Sigmoid colon (tissue), 7 donors: Measurements from ENCODE around the gene ASAP2. TPM values are rescaled to one million over a fixed set of nuclear protein-coding genes. Genes with fewer than 3 reads are reported as not detected.

Source experiments
- DNase-seq: peaks from one replicate; pipeline ENCODE4 v3.0.0-alpha.2; 2019
- H3K27ac ChIP-seq, 4 donors: fragments of 200-600 bp; sonication (generic); one replicate each; pipeline ENCODE4 v1.5.1; 2016 to 2019; ENCODE audit warnings: mild to moderate bottlenecking in 1 of 4
- H3K27me3 ChIP-seq, 3 donors: fragments of 200-600 bp; sonication (generic); one replicate each; pipeline ENCODE4 v1.5.1; 2019; ENCODE audit warnings: mild to moderate bottlenecking in 1 of 3
- H3K36me3 ChIP-seq, 4 donors: fragments of 200-600 bp; sonication (generic); one replicate each; pipeline ENCODE4 v1.5.1; 2016 to 2019
- H3K4me1 ChIP-seq, 4 donors: fragments of 200-600 bp; sonication (generic); one replicate each; pipeline ENCODE4 v1.5.1; 2017 to 2019
- H3K4me3 ChIP-seq, 4 donors: fragments of 200-600 bp; sonication (generic); one replicate each; pipeline ENCODE4 v1.5.1; 2017 to 2019; ENCODE audit warnings: mild to moderate bottlenecking in 2 of 4, moderate library complexity in 1 of 4
- H3K9me3 ChIP-seq, 4 donors: fragments of 200-600 bp in 3 of 4; sonication (generic) in 3 of 4; one replicate each; pipeline versions ENCODE4 v1.5.1 to v1.6.1; 2013 to 2019
- CTCF ChIP-seq, 4 experiments: fragments of 450-650 bp in 3 of 4; fragments of 200-600 bp in 1 of 4; IDR thresholded peaks; one replicate each; pipeline ENCODE4 v1.5.1; 2016 to 2019; ENCODE audit warnings: antibody characterized with exemption in 4 of 4, mild to moderate bottlenecking in 3 of 4, moderate library complexity in 2 of 4
- EP300 ChIP-seq, 4 donors: sonication (generic); formaldehyde crosslinking; IDR thresholded peaks; one replicate each; pipeline ENCODE4 v1.6.1; 2017; ENCODE audit warnings: antibody characterized with exemption in 4 of 4
- POLR2A ChIP-seq, 2 donors: fragments of 450-650 bp; IDR thresholded peaks; one replicate each; pipeline ENCODE4 v1.6.1; 2016; ENCODE audit warnings: antibody characterized with exemption in 2 of 2, mild to moderate bottlenecking in 2 of 2, moderate library complexity in 2 of 2
- POLR2AphosphoS5 ChIP-seq, 4 donors: sonication (generic); formaldehyde crosslinking; IDR thresholded peaks; one replicate each; pipeline ENCODE4 v1.6.1; 2017; ENCODE audit warnings: antibody characterized with exemption in 4 of 4
- WGBS, 2 donors: extraction: QIAGEN DNeasy Blood & Tissue Kit; methylation state at CpG; one replicate each; pipeline ENCODE4 v1.1.7; 2013; 5-methylcytosine and 5-hydroxymethylcytosine counted together
- intact Hi-C: fragments of 100-400 bp; cut with DNase I; formaldehyde crosslinking; loops from one replicate; pipeline ENCODE4 v1.15.1; 2023
- polyA plus RNA-seq, 3 donors: library from polyadenylated mRNA; stranded (reverse); fragments of 200-250 nt; gene quantifications; one replicate each; pipeline ENCODE4 v1.2.3, GENCODE V29; 2013
- total RNA-seq, 4 donors: library from RNA; depleted of rRNA; stranded (reverse); fragments of >200 nt; gene quantifications; one replicate each; pipeline ENCODE4 v1.1.0, GENCODE V29; 2016
- donor health status: healthy with polysubstance abuse.
- donor health status: Bipolar disorder and iron deficiency.
- donor health status: healthy.

ASAP2 gene
- total and polyA plus RNA-seq, 7 donors, result 15.1 to 56.5 (median 25.8) TPM

- Histone ChIP-seq H3K27me3 (no peaks in the 10 kb centered on the region), H3K27ac (peak overlapping the region; percentile 16 to 68 (median 38)), H3K36me3 (peaks cover 3 to 37% (median 13%) of the 10 kb centered on the region in 4 donors), H3K4me1 (peaks cover 0 to 5% (median 0%) of the 10 kb centered on the region in 4 donors), H3K9me3 (no peaks in the 10 kb centered on the region), H3K4me3 (no peak overlapping the region)
- no peak for DNase-seq
- intact Hi-C loops, result no loop called here
- 92 to 97% methylated on average over 9 of the region's 9 CpGs for WGBS, 2 donors
- no peak for TF ChIP-seq EP300 (IDR thresholded peaks at IDR 0.05)
- no peak for TF ChIP-seq CTCF (IDR thresholded peaks at IDR 0.05)
- TF ChIP-seq POLR2AphosphoS5 (IDR thresholded peaks at IDR 0.05), result no peak
- TF ChIP-seq POLR2A (IDR thresholded peaks at IDR 0.05), result no peak
Measured at GRCh38 chr2:9346885-9347284, 140.3 kb downstream of the ASAP2 start.

DNA sequence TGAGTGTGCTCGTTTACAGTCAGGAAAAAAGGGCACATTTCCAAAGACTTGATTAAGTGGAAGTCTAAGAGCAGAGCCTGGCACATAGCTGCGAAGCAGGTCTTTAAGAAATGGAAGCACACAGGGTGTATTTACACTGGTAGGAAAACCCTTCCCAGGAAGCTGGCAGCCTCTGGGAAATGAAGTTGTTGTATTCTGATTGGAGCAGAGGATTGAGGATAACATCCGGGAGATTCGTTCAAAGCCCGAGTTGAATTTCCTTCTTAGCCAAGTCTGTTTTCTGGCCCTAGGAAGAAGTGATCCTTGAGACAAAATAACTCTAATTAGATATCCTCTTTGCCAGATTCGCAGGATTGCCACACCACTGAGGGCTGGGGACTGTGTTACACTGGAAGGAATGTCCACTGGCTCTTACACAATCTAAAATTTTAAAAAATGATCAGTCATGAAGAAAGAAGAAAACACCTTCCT is 140.8 kb downstream of the ASAP2 start:
- no peak for TF ChIP-seq CTCF (IDR thresholded peaks at IDR 0.05)
- TF ChIP-seq POLR2AphosphoS5 (IDR thresholded peaks at IDR 0.05), result peak in 3 of 4 donors; percentile 26 to 43 (median 37)
- peak overlapping the region; percentile 16 to 68 (median 39) for H3K27ac ChIP-seq
- peak; percentile 91 for DNase-seq
- no peaks in the 10 kb centered on the region for H3K9me3 ChIP-seq
- H3K36me3 ChIP-seq, result peaks cover 8 to 37% (median 16%) of the 10 kb centered on the region in 4 donors
- WGBS, 2 donors, result 80 to 84% methylated on average over 6 of the region's 6 CpGs
- no peaks in the 10 kb centered on the region for H3K27me3 ChIP-seq
- intact Hi-C loops, result no loop called here
- H3K4me1 ChIP-seq, result peaks cover 0 to 5% (median 0%) of the 10 kb centered on the region in 4 donors
- H3K4me3 ChIP-seq, result no peak overlapping the region

DNA sequence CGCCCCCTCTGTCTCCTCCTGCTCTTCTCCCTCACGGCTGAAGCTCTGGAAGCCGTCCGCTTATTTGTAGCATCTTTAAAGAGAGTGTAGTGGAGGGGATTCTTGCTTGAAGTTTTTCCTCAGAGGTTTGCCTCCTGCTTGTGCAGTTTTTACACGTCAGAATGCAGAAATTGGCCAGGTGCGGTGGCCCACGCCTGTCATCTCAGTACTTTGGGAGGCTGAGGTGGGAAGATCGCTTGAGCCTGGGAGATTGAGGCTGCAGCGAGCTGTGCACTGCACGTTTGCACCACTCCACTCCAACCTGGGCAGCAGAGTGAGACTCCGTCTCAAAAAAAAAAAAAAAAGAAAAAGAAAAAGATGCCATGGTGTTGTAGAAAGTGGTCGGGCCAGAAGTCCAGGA is 147.7 kb downstream of the ASAP2 start:
- DNase-seq, result no peak
- H3K36me3 ChIP-seq, result peaks cover 8 to 94% (median 35%) of the 10 kb centered on the region in 4 donors
- H3K27ac ChIP-seq, result no peak overlapping the region
- H3K9me3 ChIP-seq, result no peaks in the 10 kb centered on the region
- intact Hi-C loops, result no loop called here
- H3K27me3 ChIP-seq, result no peaks in the 10 kb centered on the region
- H3K4me3 ChIP-seq, result no peak overlapping the region
- TF ChIP-seq EP300 (IDR thresholded peaks at IDR 0.05), result no peak
- no peaks in the 10 kb centered on the region for H3K4me1 ChIP-seq
- 93 to 95% methylated on average over 12 of the region's 12 CpGs for WGBS, 2 donors

DNA sequence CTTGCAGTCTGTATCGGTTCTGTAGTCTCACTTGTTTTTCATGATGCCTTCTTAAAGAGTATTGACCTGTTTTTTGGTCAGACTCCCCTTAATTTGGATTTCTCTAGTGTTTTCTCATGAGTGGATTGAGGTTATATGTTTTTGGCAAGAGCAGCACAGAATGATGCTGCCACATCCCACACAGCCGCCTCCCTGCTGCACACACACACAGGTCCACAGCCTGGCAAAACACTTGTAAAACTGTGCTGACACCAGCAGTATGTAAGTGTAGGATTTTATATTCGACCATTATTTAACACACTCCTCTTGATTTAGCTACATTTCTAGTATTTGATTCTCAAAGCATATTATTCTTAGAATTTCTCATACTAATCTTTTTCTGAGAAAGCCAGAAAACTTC is 148.7 kb downstream of the ASAP2 start:
- intact Hi-C loops, result no loop called here
- Histone ChIP-seq H3K4me3 (no peak overlapping the region), H3K9me3 (no peaks in the 10 kb centered on the region), H3K4me1 (no peaks in the 10 kb centered on the region), H3K27ac (no peak overlapping the region), H3K27me3 (no peaks in the 10 kb centered on the region), H3K36me3 (peaks cover 8 to 100% (median 34%) of the 10 kb centered on the region in 4 donors)
- DNase-seq, result no peak
- WGBS, 2 donors, result 88 to 95% methylated on average over 3 of the region's 3 CpGs
- TF ChIP-seq CTCF (IDR thresholded peaks at IDR 0.05) (no peak), POLR2A (IDR thresholded peaks at IDR 0.05) (no peak), POLR2AphosphoS5 (IDR thresholded peaks at IDR 0.05) (no peak), EP300 (IDR thresholded peaks at IDR 0.05) (no peak)

- DNase-seq, result no peak
- intact Hi-C loops, result no loop called here
- Histone ChIP-seq H3K36me3 (peaks cover 8 to 100% (median 30%) of the 10 kb centered on the region in 4 donors), H3K27me3 (no peaks in the 10 kb centered on the region), H3K4me1 (no peaks in the 10 kb centered on the region), H3K4me3 (no peak overlapping the region), H3K9me3 (no peaks in the 10 kb centered on the region), H3K27ac (no peak overlapping the region)
- no peak for TF ChIP-seq POLR2AphosphoS5 (IDR thresholded peaks at IDR 0.05)
- TF ChIP-seq EP300 (IDR thresholded peaks at IDR 0.05), result no peak
- no peak for TF ChIP-seq POLR2A (IDR thresholded peaks at IDR 0.05)
- TF ChIP-seq CTCF (IDR thresholded peaks at IDR 0.05), result no peak
- WGBS, 2 donors, result 82 to 85% methylated on average over 4 of the region's 4 CpGs
Measured at GRCh38 chr2:9355716-9356115, 149.1 kb downstream of the ASAP2 start.
